ENCODE results near the gene PIWIL4.

Gene PIWIL4

GRCh38 chr11:94525546-94526324, 41.4 kb upstream of the PIWIL4 start:
- Mint-ChIP-seq H3K36me3 (ENCODE audit: low read depth) (no peaks in the 10 kb centered on the region), H3K4me3 (peak overlapping the region; percentile 5 to 29 (median 13)), H3K27ac (peak overlapping the region; percentile 92 to 96 (median 95)), H3K9me3 (no peaks in the 10 kb centered on the region), H3K4me1 (peaks cover 23% of the 10 kb centered on the region), H3K27me3 (ENCODE audit: low read depth) (no peaks in the 10 kb centered on the region)
- TF ChIP-seq CTCF (IDR thresholded peaks at IDR 0.05; ENCODE audit: unreplicated experiment in 3 of 3) = no peak

DNA sequence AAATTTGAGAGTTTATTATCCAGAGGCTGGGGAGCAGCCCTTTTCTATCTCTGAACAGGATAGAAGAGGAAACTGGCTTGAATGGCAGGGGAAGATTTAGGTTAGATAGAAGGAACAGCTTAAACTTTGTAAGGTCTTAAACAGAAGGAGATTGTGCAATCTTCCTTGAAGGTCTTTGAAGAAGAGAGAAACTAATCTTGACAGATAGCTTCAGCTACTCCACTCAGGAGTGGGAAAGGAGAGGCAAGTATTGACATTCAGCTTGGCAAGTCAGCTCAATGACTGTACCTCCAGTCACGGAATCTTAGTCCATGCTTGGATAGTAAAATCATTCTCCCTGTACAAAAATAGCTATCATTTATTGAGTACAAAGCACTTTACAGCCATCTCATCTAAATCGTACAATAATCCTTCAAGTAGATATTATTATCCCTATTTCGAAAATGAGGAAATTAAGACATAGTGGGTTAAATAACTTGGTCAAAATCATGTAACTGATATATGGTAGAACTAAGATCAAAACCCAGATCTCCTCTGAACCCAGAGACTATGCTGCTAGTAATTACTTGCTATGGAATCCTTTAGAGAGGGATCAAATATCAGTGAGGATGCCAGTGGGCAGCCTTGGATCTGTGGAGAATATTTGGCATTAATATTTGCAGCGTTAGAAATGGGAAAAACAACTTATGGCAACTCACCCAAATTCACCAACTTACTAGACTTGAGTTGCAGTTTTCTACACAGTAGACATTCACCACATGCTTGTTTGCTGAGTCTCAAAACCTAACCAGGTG, 40.3 kb upstream of the PIWIL4 start:
- Mint-ChIP-seq H3K4me3 (peak overlapping the region in 1 of 3 experiments; percentile 29), H3K27me3 (ENCODE audit: low read depth) (no peaks in the 10 kb centered on the region), H3K9me3 (no peaks in the 10 kb centered on the region), H3K27ac (peak overlapping the region; percentile 92 to 96 (median 95)), H3K36me3 (ENCODE audit: low read depth) (no peaks in the 10 kb centered on the region), H3K4me1 (peaks cover 23% of the 10 kb centered on the region)
- no peak for TF ChIP-seq CTCF (IDR thresholded peaks at IDR 0.05; ENCODE audit: unreplicated experiment in 3 of 3)

- TF ChIP-seq CTCF (IDR thresholded peaks at IDR 0.05; ENCODE audit: unreplicated experiment in 3 of 3) = no peak
- Mint-ChIP-seq H3K27me3 (ENCODE audit: low read depth) (no peaks in the 10 kb centered on the region), H3K9me3 (no peaks in the 10 kb centered on the region), H3K4me3 (no peak overlapping the region), H3K4me1 (peaks cover 23% of the 10 kb centered on the region), H3K36me3 (ENCODE audit: low read depth) (no peaks in the 10 kb centered on the region), H3K27ac (no peak overlapping the region)
These were observed 38.6 kb upstream of the PIWIL4 start for GRCh38 chr11:94528551-94528950.

GRCh38 chr11:94532211-94532610, 35.0 kb upstream of the PIWIL4 start:
- no peaks in the 10 kb centered on the region for H3K36me3 Mint-ChIP-seq (ENCODE audit: low read depth)
- H3K4me1 Mint-ChIP-seq = peaks cover 3% of the 10 kb centered on the region
- no peak overlapping the region for H3K27ac Mint-ChIP-seq
- no peaks in the 10 kb centered on the region for H3K27me3 Mint-ChIP-seq (ENCODE audit: low read depth)
- TF ChIP-seq CTCF (IDR thresholded peaks at IDR 0.05; ENCODE audit: unreplicated experiment in 3 of 3) = no peak
- no peak overlapping the region for H3K4me3 Mint-ChIP-seq
- no peaks in the 10 kb centered on the region for H3K9me3 Mint-ChIP-seq

DNA sequence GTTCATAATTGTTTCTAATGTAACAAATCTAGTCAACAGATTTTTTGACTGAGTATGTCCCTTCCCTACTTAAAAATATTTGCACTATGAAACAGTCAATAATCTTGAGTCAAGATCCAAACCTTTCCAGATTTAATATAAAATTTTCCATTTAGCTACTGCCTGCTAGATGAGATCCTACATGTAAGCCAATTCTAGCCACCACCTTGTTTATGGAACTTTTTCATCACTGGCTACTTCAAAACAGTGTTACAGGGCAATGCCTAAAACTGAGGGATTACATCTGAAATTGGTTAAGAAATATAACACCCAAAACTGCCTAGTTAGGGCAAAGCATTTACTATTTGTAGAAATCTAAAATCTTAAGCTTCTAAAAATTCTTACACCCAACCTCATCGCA, 34.0 kb upstream of the PIWIL4 start:
- Mint-ChIP-seq H3K4me3 (no peak overlapping the region), H3K27ac (no peak overlapping the region), H3K36me3 (ENCODE audit: low read depth) (no peaks in the 10 kb centered on the region), H3K4me1 (no peaks in the 10 kb centered on the region), H3K9me3 (no peaks in the 10 kb centered on the region), H3K27me3 (ENCODE audit: low read depth) (no peaks in the 10 kb centered on the region)
- TF ChIP-seq CTCF (IDR thresholded peaks at IDR 0.05; ENCODE audit: unreplicated experiment in 3 of 3) = no peak
